ENCODE data around the gene ZNF846.

- TF ChIP-seq POLR2A (IDR thresholded peaks at IDR 0.05): no peak
- TF ChIP-seq CTCF (IDR thresholded peaks at IDR 0.05): no peak
Observed at GRCh38 chr19:9735986-9736385, 32.6 kb downstream of the ZNF846 start.

Measured in right lobe of liver (tissue), 4 donors.